HL-60 (cell line): ENCODE data around the gene ARAP2.
A peak's percentile ranks its signal among the peaks of the same experiment; 100 is the strongest.

ENCODE experiments used
- DNase-seq, 2 experiments: peaks; one replicate each; pipeline ENCODE4 v3.0.0-alpha.2; 2010 to 2020; ENCODE audit warnings: low read depth in 1 of 2, low spot score in 1 of 2
- H3K27ac ChIP-seq: fragments of 250-450 bp; sonication (Bioruptor Pico); replicated peaks from 2 replicates; pipeline ENCODE4 v1.5.1; 2020; ENCODE audit warnings: mild to moderate bottlenecking, moderate library complexity
- H3K27me3 ChIP-seq: fragments of 250-450 bp; sonication (Bioruptor Pico); 2 replicates; pipeline ENCODE4 v1.5.1; 2021; ENCODE audit warnings: mild to moderate bottlenecking, moderate library complexity; ENCODE audit not compliant: insufficient read depth, poor library complexity, severe bottlenecking
- H3K4me3 ChIP-seq: replicated peaks from 2 replicates; pipeline ENCODE4 v1.5.1; 2011; ENCODE audit warnings: mild to moderate bottlenecking, control low read depth, low read length; ENCODE audit not compliant: insufficient read depth
- CTCF ChIP-seq: IDR thresholded peaks from one replicate; pipeline ENCODE4 v1.5.1; 2011; ENCODE audit warnings: low read length, control low read depth, inconsistent platforms; ENCODE audit not compliant: insufficient read depth
- GABPA ChIP-seq: IDR thresholded peaks from 2 replicates; pipeline ENCODE4 v1.6.1; 2012; ENCODE audit warnings: low read depth
- POLR2AphosphoS5 ChIP-seq: IDR thresholded peaks from 2 replicates; pipeline ENCODE4 v1.6.1; 2012; ENCODE audit warnings: low read depth
- REST ChIP-seq: IDR thresholded peaks from 2 replicates; pipeline ENCODE4 v1.6.1; 2012; ENCODE audit warnings: low read depth; ENCODE audit not compliant: insufficient replicate concordance
- SPI1 ChIP-seq: IDR thresholded peaks from 2 replicates; pipeline ENCODE4 v1.6.1; 2012; ENCODE audit warnings: low read depth, mild to moderate bottlenecking, borderline replicate concordance

ARAP2 gene

GRCh38 chr4:36243355-36244256, 708 bp downstream of the ARAP2 start:
- Histone ChIP-seq H3K27me3 (no peaks in the 10 kb centered on the region), H3K27ac (peak overlapping the region; percentile 83), H3K4me3 (peak overlapping the region; percentile 83)
- TF ChIP-seq POLR2AphosphoS5 (no peak), CTCF (no peak), REST (no peak), GABPA (no peak), SPI1 (no peak)
- peak in 1 of 2 experiments; percentile 39 for DNase-seq

- DNase-seq, result no peak
- H3K27ac ChIP-seq, result no peak overlapping the region; the same call in 1 of the 2 replicates
- H3K4me3 ChIP-seq, result no peak overlapping the region; the same call in 1 of the 2 replicates
- no peaks in the 10 kb centered on the region for H3K27me3 ChIP-seq
- TF ChIP-seq SPI1 (no peak), GABPA (no peak), CTCF (no peak), POLR2AphosphoS5 (no peak), REST (no peak)
These were observed 1.5 kb downstream of the ARAP2 start for GRCh38 chr4:36242629-36243354.

- Histone ChIP-seq H3K27ac (no peak overlapping the region), H3K27me3 (no peaks in the 10 kb centered on the region), H3K4me3 (no peak overlapping the region)
- DNase-seq, result no peak
- no peak for TF ChIP-seq POLR2AphosphoS5
- TF ChIP-seq GABPA, result no peak
- no peak for TF ChIP-seq SPI1
- no peak for TF ChIP-seq CTCF
- TF ChIP-seq REST, result no peak
These were observed 2.5 kb downstream of the ARAP2 start for GRCh38 chr4:36241771-36242170.
